ENCODE results near the gene LINGO4. TPM values are rescaled to one million over a fixed set of nuclear protein-coding genes. Genes with fewer than 3 reads are reported as not detected.
"Not testable (repeated sequence)": the region's sequence is repeated elsewhere in the genome, so short reads cannot be mapped to it uniquely, and the experiment has no call there.

The LINGO4 gene
- total RNA-seq, 1 donor from 2014 or later, result 0.13 TPM

GRCh38 chr1:151775894-151776664 is 29.1 kb downstream of the LINGO4 start:
- H3K27ac Mint-ChIP-seq (ENCODE audit: unreplicated experiment), result no peak overlapping the region
- H3K4me1 Mint-ChIP-seq (ENCODE audit: unreplicated experiment), result no peaks in the 10 kb centered on the region
- H3K27me3 Mint-ChIP-seq (ENCODE audit: unreplicated experiment), result peaks cover 2% of the 10 kb centered on the region
- no peak for DNase-seq (ENCODE audit: low spot score)
- peaks cover 35% of the 10 kb centered on the region for H3K36me3 Mint-ChIP-seq (ENCODE audit: low read depth, unreplicated experiment)
- no peak overlapping the region for H3K4me3 Mint-ChIP-seq (ENCODE audit: unreplicated experiment)
- H3K9me3 Mint-ChIP-seq (ENCODE audit: unreplicated experiment), result no peaks in the 10 kb centered on the region
- no peak for TF ChIP-seq CTCF (IDR thresholded peaks at IDR 0.05; ENCODE audit: unreplicated experiment)

GRCh38 chr1:151774256-151774922 is 30.8 kb downstream of the LINGO4 start:
- no peak for TF ChIP-seq CTCF (IDR thresholded peaks at IDR 0.05; ENCODE audit: unreplicated experiment)
- H3K27ac Mint-ChIP-seq (ENCODE audit: unreplicated experiment), result no peak overlapping the region
- H3K27me3 Mint-ChIP-seq (ENCODE audit: unreplicated experiment), result peaks cover 2% of the 10 kb centered on the region
- H3K36me3 Mint-ChIP-seq (ENCODE audit: low read depth, unreplicated experiment), result peaks cover 38% of the 10 kb centered on the region
- no peaks in the 10 kb centered on the region for H3K4me1 Mint-ChIP-seq (ENCODE audit: unreplicated experiment)
- DNase-seq (ENCODE audit: low spot score), result no peak
- H3K4me3 Mint-ChIP-seq (ENCODE audit: unreplicated experiment), result no peak overlapping the region
- H3K9me3 Mint-ChIP-seq (ENCODE audit: unreplicated experiment), result no peaks in the 10 kb centered on the region

- no peak overlapping the region for H3K4me3 Mint-ChIP-seq (ENCODE audit: unreplicated experiment)
- H3K27ac Mint-ChIP-seq (ENCODE audit: unreplicated experiment), result peak overlapping the region; percentile 39
- no peaks in the 10 kb centered on the region for H3K4me1 Mint-ChIP-seq (ENCODE audit: unreplicated experiment)
- peaks cover 2% of the 10 kb centered on the region for H3K27me3 Mint-ChIP-seq (ENCODE audit: unreplicated experiment)
- H3K36me3 Mint-ChIP-seq (ENCODE audit: low read depth, unreplicated experiment), result peaks cover 31% of the 10 kb centered on the region
- no peak for DNase-seq (ENCODE audit: low spot score)
- no peaks in the 10 kb centered on the region for H3K9me3 Mint-ChIP-seq (ENCODE audit: unreplicated experiment)
- TF ChIP-seq CTCF (IDR thresholded peaks at IDR 0.05; ENCODE audit: unreplicated experiment), result no peak
These were observed 31.5 kb downstream of the LINGO4 start for GRCh38 chr1:151773702-151774101.

- not testable (repeated sequence) for H3K9me3 Mint-ChIP-seq (ENCODE audit: unreplicated experiment); H3K27me3 Mint-ChIP-seq (ENCODE audit: unreplicated experiment); DNase-seq (ENCODE audit: low spot score); H3K27ac Mint-ChIP-seq (ENCODE audit: unreplicated experiment); H3K4me1 Mint-ChIP-seq (ENCODE audit: unreplicated experiment); H3K4me3 Mint-ChIP-seq (ENCODE audit: unreplicated experiment)
- H3K36me3 Mint-ChIP-seq (ENCODE audit: low read depth, unreplicated experiment), result peaks cover 30% of the 10 kb centered on the region
These were observed 35.9 kb downstream of the LINGO4 start for GRCh38 chr1:151769270-151769669.

GRCh38 chr1:151768351-151769066 is 36.7 kb downstream of the LINGO4 start:
- H3K27me3 Mint-ChIP-seq (ENCODE audit: unreplicated experiment); DNase-seq (ENCODE audit: low spot score); H3K27ac Mint-ChIP-seq (ENCODE audit: unreplicated experiment); H3K4me1 Mint-ChIP-seq (ENCODE audit: unreplicated experiment); H3K9me3 Mint-ChIP-seq (ENCODE audit: unreplicated experiment): not testable (repeated sequence)
- peaks cover 22% of the 10 kb centered on the region for H3K36me3 Mint-ChIP-seq (ENCODE audit: low read depth, unreplicated experiment)
- peak overlapping the region; percentile 60 for H3K4me3 Mint-ChIP-seq (ENCODE audit: unreplicated experiment)
